Astrocyte of the cerebellum (primary cell): ENCODE data around the gene CCDC148.
"Not testable (repeated sequence)": the region's sequence is repeated elsewhere in the genome, so short reads cannot be mapped to it uniquely, and the experiment has no call there.

Source experiments
- DNase-seq: peaks from one replicate; pipeline ENCODE4 v3.0.0-alpha.2; 2011; ENCODE audit warnings: low read depth
- H3K4me3 ChIP-seq: 2 replicates; pipeline ENCODE4 v1.5.1; 2011; ENCODE audit warnings: mild to moderate bottlenecking, low read depth, low read length, moderate library complexity
- in situ Hi-C: cut with HindIII; loops from 2 replicates; pipeline ENCODE4 v1.10.0; 2017; ENCODE audit warnings: low sequenced_read_pairs
- TF ChIP-seq, protein P1 (sequence below): IDR thresholded peaks from 2 replicates; pipeline ENCODE4 v1.5.1; 2012; ENCODE audit warnings: low read length, low read depth, moderate library complexity, mild to moderate bottlenecking; ENCODE audit errors: missing control alignments

The CCDC148 gene

DNA sequence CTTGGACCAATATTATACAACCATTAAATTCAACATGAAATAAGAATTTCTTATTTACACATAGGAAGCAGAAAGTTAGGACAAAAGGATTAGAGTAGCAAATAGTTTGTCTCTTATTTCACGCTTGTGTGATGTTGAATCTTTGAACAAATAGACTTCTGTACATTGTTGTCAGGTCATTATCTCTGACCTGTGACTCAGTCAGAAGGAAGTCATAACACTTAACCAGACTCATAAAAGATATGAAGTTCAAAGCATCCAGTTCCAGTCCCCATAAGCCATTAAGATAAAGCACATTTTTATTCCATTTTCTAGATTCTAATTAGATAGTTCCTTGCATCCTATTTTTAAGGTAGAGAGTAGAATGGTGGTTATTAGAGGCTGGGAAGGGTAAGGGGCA, 224.1 kb downstream of the CCDC148 start:
- no peak for DNase-seq

DNA sequence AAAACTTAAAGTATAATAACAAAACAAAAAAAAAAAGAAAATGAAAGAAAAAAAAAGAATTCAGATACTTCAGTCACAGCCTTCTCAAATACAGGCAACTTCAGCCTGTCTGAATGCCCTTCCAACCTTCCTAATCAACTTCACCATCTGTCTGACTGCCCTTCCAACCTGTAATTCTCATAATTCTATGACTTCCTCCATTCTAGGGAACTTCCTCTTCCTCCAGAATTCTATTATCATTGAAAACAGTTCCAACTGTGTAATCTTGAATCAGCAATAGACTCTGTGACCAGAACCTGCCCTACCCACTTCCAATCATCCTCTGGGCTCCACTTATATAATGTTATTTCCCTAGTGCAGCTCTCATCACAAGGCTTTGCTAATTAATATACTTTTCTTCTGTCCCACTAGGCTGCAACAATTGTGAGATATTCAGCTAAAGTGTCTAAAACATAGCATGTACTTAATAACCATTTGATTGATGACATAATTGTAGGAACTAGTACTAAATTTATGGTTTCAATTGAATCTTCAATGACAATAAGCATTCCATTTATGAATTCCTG, 227.5 kb downstream of the CCDC148 start:
- in situ Hi-C loops: no loop called here
- no peak for DNase-seq
- no peak overlapping the region for H3K4me3 ChIP-seq
- TF ChIP-seq, protein P1, sequence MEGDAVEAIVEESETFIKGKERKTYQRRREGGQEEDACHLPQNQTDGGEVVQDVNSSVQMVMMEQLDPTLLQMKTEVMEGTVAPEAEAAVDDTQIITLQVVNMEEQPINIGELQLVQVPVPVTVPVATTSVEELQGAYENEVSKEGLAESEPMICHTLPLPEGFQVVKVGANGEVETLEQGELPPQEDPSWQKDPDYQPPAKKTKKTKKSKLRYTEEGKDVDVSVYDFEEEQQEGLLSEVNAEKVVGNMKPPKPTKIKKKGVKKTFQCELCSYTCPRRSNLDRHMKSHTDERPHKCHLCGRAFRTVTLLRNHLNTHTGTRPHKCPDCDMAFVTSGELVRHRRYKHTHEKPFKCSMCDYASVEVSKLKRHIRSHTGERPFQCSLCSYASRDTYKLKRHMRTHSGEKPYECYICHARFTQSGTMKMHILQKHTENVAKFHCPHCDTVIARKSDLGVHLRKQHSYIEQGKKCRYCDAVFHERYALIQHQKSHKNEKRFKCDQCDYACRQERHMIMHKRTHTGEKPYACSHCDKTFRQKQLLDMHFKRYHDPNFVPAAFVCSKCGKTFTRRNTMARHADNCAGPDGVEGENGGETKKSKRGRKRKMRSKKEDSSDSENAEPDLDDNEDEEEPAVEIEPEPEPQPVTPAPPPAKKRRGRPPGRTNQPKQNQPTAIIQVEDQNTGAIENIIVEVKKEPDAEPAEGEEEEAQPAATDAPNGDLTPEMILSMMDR: no peak

More for the DNA sequence above, 224.1 kb downstream of the CCDC148 start:
- no peak overlapping the region for H3K4me3 ChIP-seq
- TF ChIP-seq, protein P1: no peak
- in situ Hi-C loops: no loop called here

DNA sequence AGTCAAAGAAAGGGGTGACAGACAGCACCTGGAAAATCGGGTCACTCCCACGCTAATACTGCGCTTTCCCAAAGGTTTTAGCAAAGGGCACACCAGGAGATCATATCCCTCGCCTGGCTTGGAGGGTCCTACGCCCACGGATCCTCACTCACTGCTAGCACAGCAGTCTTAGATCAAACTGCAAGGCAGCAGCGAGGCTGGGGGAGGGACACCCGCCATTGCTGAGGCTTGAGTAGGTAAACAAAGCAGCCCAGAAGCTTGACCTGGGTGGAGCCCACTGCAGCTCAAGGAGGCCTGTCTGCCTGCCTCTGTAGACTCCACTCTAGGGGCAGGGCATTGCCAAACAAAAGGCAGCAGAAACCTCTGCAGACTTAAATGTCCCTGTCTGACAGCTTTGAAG, 233.5 kb downstream of the CCDC148 start:
- H3K4me3 ChIP-seq, DNase-seq, in situ Hi-C loops: not testable (repeated sequence)

DNA sequence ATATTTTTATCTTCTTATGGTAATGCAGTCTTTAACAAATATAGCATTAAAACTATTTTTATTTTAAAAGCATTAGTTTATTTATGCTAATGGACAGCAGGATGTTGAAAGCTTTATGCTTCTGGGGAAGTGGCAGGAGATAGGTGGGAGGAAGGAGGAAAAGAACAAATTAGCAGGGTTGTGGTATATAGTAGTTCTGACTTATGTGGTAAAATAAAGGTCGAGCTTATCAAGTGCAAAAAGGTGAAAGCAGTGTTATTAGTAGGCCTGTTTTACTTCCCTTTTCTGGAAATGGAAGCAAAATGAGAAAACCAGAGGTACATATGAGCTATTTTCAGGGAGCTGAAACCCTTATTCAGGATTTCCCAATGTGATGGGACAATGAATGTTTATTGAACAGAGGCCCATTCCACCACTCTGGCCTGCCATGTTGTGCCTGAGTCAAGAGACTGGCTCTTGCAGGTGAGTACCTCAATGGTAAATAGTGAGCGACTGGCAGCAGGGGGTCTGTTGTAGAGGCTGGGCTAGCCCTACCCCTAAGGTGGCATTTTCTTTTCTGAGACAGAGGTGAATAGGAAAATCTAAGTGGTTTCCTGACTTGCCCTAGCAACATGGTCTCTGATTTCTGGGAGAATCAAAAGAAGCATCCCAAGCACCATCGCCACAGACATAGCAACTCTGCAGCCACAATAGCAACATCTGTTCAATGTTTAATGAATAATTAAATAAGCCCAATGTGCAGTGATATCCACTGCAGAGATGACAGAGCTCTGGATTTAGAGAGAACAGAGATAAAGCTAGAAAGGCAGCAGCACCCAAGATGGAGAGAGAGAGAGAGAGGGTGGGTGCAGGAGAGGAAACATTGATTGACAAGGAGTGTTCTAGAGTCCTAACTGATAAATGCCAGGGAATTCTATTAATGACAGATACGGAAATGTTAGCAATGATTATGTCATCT, 235.2 kb downstream of the CCDC148 start:
- no peak overlapping the region for H3K4me3 ChIP-seq
- TF ChIP-seq, protein P1: no peak
- in situ Hi-C loops: no loop called here
- DNase-seq: no peak

DNA sequence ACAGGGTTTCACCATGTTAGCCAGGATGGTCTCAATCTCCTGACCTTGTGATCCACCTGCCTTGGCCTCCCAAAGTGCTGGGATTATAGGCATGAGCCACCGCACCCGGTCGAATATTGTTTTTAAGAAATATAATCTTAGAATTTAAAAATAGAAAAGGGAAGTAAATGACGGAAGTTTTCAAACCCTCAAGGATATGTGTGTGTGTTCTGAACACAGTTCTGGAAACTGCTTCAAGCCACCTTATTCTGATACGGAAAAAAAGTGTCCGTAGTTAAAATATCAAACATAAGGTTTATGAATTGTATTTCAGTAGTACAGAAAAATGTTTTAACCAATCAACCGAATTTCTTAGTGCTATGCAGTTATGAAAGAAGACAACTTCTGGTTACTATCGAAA, 239.0 kb downstream of the CCDC148 start:
- in situ Hi-C loops: no loop called here
- H3K4me3 ChIP-seq: no peak overlapping the region
- DNase-seq: no peak
- TF ChIP-seq, protein P1: no peak

DNA sequence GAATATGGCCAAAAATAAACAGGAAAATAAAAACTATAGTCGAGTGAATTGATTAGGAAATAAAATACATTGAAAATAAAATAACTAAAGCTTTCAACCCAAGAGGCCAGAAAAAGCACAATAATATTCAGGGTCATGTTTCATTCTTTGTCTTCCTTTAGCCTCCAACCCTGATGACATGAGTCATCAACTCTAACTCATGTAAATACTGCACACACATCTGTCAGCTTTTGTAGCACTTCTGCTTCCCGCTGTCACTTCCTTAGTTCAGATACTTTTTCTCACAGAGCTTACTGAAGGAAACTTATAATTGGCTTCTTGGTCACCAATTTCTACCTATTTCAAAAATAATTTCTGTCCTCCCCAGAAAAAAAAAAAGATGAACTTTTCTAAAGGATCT, 242.1 kb downstream of the CCDC148 start:
- DNase-seq: no peak
- TF ChIP-seq, protein P1: no peak
- no peak overlapping the region for H3K4me3 ChIP-seq
- in situ Hi-C loops: no loop called here

DNA sequence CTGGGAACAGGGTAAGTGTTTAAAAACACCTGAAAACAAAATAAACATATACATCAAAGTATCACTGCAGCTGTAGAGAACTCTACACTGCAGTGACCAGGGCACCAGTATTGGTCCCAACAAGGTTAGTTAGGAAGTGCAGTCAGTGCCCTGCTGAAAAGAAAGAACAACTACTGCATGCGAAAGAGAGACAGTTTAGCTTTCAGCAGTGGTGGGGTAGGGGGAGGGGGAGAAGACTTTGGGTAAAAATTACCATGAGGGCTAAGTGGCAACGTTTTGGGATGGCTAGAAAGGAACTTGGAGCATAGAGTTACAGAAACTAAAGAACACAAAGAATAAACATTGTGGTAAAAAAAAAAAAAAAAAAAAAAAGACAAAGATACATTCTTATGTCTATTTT, 242.8 kb downstream of the CCDC148 start:
- in situ Hi-C loops: no loop called here
- no peak overlapping the region for H3K4me3 ChIP-seq
- DNase-seq: no peak
- TF ChIP-seq, protein P1: no peak
